Measurements from ENCODE around the gene CDT1.
"Not testable (repeated sequence)": the region's sequence is repeated elsewhere in the genome, so short reads cannot be mapped to it uniquely, and the experiment has no call there.

CDT1 gene

DNA sequence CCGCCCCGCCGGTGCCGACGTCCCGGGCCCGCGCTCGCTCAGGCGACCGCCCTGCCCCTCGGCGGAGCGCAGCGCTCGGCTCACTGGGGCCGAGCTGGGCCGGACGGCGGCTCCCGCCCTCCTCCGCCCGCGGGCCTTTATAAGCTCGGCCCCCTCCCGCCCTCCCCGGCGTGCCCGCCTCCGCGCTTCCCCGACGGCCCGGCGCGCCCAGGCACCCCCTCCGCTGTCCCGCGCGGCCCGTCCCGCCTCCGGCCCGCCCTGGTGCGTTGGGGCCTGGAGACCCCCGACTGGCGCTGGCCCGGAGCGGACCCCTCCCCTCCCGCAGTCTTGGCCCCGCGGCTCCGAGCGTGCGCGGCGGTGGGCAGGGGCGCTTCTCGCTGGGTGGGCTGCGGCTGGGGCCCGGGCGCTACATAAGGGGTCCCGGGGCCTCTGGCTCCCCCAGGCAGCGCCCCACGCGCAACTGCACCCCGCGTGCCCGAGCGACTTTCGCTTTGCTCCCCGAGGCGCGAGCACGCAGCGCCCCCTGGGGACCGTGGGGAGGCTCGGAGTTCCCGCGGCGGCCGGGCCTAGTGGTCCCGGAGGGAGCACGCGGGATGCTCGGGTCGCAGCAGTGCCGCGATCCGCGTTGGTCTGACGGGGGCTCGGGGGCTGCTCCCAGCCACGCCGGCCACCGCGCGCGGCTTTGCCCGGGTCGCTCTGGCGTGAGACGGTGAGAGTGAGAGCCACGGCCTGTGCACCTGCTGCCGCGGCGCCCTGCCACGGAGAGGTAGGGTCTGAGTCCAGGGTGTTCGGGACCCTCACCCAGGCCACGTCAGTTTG, 18.3 kb upstream of the CDT1 start, which contains the start of gene PIEZO1:
Gene PIEZO1, minus strand, starts transcription at position 115 of the 819 bp plus-strand sequence. CDS start 256 bp downstream, outside the sequence.
- peak within 1 kb of the TSS; percentile 61 for H3K4me3 ChIP-seq (ENCODE audit: low read length)
- H3K36me3 ChIP-seq (ENCODE audit: insufficient read depth, low read length), result no peaks in the 10 kb centered on the region
- no peaks in the 10 kb centered on the region for H3K9me3 ChIP-seq (ENCODE audit: insufficient read depth, low read depth, low read length)
- peaks cover 16% of the 10 kb centered on the region for H3K4me1 ChIP-seq (ENCODE audit: insufficient read depth, low read length)
- no peak within 1 kb of the TSS for H3K27ac ChIP-seq (ENCODE audit: low read depth, low read length)
- peak within 1 kb of the TSS; percentile 78 for H3K9ac ChIP-seq (ENCODE audit: low read depth, low read length)
- peaks cover 7% of the 10 kb centered on the region for H3K27me3 ChIP-seq (ENCODE audit: insufficient read depth, low read length)
- WGBS, result 7% methylated on average over 110 of the region's 110 CpGs

DNA sequence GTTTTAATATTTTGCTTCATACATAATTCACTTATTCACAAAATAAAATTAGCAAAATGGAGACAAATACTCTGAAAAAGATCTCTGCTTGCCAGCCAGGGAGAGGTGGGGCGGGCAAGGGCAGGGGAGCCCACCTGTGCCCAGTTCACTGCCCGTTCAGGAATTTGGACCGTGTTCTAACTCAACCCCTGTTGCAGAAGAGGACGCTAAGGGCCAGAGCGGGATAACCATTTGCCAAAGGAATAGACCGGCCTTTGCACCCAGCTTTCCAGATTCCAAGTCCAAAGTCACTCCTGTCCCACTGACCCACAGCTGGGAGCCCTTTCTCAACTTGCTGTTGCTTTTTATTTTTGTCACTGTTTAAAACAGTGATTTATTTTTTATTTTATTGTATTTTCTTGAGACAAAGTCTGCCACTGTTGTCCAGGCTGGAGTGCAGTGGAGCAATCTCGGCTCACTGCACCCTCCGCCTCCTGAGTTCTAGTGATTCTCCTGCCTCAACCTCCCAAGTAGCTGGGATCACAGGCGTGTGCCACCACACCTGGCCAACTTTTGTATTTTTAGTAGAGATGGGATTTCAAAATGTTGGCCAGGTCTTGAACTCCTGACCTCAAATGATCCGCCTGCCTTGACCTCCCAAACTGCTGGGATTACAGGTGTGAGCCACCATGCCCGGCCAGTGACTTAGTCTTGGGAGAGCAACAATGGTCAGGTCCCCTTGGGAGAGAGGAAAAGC, 15.8 kb upstream of the CDT1 start:
- H3K9me3 ChIP-seq (ENCODE audit: insufficient read depth, low read depth, low read length), result no peaks in the 10 kb centered on the region
- peaks cover 7% of the 10 kb centered on the region for H3K27me3 ChIP-seq (ENCODE audit: insufficient read depth, low read length)
- peaks cover 18% of the 10 kb centered on the region for H3K4me1 ChIP-seq (ENCODE audit: insufficient read depth, low read length)
- 90% methylated on average over 11 of the region's 11 CpGs for WGBS
- no peaks in the 10 kb centered on the region for H3K36me3 ChIP-seq (ENCODE audit: insufficient read depth, low read length)
- no peak overlapping the region for H3K4me3 ChIP-seq (ENCODE audit: low read length)
- no peak overlapping the region for H3K9ac ChIP-seq (ENCODE audit: low read depth, low read length)
- H3K27ac ChIP-seq (ENCODE audit: low read depth, low read length), result no peak overlapping the region

DNA sequence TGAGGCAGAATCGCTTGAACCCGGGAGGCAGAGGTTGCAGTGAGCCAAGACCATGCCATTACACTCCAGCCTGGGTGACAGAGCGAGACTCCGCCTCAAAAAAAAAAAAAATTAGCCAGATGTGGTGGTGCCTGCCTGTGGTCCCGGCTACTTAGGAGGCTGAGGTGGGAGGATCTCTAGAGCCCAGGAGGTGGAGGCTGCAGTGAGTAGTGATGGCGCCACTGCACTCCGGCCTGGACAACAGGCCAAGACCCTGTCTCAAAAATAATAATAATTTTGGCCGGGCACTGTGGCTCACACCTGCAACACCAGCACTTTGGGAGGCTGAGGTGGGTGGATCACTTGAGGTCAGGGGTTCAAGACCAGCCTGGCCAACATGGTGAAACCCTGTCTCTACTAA, 14.8 kb upstream of the CDT1 start:
- not testable (repeated sequence) for H3K9ac ChIP-seq (ENCODE audit: low read depth, low read length); H3K4me3 ChIP-seq (ENCODE audit: low read length); H3K9me3 ChIP-seq (ENCODE audit: insufficient read depth, low read depth, low read length); H3K27me3 ChIP-seq (ENCODE audit: insufficient read depth, low read length); H3K36me3 ChIP-seq (ENCODE audit: insufficient read depth, low read length); H3K27ac ChIP-seq (ENCODE audit: low read depth, low read length)
- 96% methylated on average over 8 of the region's 8 CpGs for WGBS
- H3K4me1 ChIP-seq (ENCODE audit: insufficient read depth, low read length), result peaks cover 11% of the 10 kb centered on the region; the same call in 1 of the 2 replicates

DNA sequence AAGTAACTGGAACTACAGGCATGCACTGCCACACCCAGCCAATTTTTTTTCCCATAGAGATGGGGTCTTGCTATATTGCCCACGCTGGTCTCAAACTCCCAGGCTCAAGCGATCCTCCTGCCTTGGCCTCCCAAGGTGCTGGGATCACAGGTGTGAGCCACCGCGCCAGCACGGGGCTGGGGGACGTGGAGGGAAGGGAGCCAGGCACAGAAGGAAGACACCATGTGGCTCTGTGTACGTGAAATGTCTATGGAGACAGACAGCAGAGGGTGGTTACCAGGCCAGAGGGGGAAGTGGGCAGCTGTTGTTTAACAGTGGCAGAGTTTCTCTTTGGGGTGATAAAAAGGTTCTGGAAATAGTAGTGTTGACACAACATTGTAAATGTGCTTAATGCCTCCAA, 14.0 kb upstream of the CDT1 start:
- WGBS, result 77% methylated on average over 7 of the region's 7 CpGs
- Histone ChIP-seq H3K27ac (ENCODE audit: low read depth, low read length) (no peak overlapping the region), H3K36me3 (ENCODE audit: insufficient read depth, low read length) (no peaks in the 10 kb centered on the region), H3K27me3 (ENCODE audit: insufficient read depth, low read length) (peaks cover 7% of the 10 kb centered on the region), H3K9me3 (ENCODE audit: insufficient read depth, low read depth, low read length) (no peaks in the 10 kb centered on the region), H3K4me1 (ENCODE audit: insufficient read depth, low read length) (peaks cover 7% of the 10 kb centered on the region; the same call in 1 of the 2 replicates), H3K9ac (ENCODE audit: low read depth, low read length) (no peak overlapping the region), H3K4me3 (ENCODE audit: low read length) (no peak overlapping the region)

DNA sequence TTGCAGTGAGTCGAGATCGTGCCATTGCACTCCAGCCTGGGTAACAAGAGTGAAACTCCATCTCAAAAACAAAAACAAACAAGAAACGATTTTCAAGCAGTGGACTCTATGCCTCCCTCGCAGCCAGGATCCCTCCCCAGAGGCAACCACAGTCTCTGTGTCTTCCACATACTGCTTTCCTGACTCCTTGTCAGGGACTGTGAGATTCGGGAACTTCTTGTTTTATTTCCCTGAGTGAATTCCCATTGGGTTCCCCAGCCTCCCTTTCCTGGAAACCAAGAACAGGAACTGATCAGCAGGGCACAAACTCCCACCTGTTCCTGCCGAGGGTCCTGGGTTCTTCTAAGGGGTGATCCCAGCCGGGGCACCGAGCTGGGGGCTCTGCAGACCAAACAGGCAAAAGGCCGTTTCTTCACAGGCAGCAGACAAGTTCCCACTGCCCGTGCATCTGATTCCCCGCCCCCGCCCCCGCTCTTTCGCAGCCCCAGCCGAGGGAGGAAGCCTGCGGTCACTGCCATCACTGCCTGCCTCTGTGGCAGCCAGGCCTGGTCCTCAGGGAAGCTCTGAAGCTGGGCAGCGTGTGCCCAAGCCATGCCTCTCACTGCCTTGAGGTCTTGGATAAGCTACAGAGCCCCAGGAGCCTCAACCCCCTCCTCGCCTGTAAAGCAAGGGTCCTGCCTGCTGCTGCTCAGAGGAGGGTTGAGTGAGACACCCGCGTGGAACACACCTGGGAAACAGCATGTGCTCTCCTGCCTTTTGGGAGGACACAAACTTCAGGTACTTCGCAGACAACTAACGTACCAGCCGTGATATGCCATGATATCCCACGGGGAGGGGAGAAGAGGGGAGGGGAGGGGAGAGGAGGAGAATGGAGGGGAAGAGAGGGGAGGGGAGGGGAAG, 13.0 kb upstream of the CDT1 start:
- H3K27ac ChIP-seq (ENCODE audit: low read depth, low read length), result no peak overlapping the region; the same call in 1 of the 2 replicates

DNA sequence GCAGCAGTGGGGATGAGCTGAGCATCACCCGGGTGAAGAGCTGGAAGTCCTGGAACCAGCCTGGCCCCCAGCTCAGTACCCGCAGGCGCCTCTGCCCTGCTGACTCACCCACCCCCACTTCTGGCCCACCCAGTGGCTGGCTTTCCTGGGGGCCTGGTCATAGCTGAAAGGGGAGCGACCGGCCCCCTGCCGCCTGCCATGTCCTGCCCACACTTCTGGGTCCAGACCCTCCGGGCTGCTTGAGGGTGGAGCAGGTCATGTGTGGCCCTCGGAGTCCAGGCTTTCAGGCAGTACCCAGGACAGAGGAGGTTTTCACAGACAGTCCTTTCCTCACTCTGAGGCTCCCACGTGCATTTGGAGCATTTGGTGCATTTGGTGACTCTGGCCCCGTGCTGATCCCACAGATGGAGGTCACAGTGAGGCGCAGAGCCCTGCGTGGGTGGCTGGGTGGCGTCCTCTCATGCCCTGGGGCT, 11.5 kb upstream of the CDT1 start:
- whole genome bisulfite sequencing, result 79% methylated on average over 13 of the region's 13 CpGs

More for the DNA sequence above, 13.0 kb upstream of the CDT1 start:
- WGBS, result 42% methylated on average over 24 of the region's 24 CpGs
- Histone ChIP-seq H3K9ac (ENCODE audit: low read depth, low read length) (no peak overlapping the region), H3K27me3 (ENCODE audit: insufficient read depth, low read length) (peaks cover 3% of the 10 kb centered on the region), H3K9me3 (ENCODE audit: insufficient read depth, low read depth, low read length) (no peaks in the 10 kb centered on the region), H3K36me3 (ENCODE audit: insufficient read depth, low read length) (no peaks in the 10 kb centered on the region), H3K4me1 (ENCODE audit: insufficient read depth, low read length) (peaks cover 7% of the 10 kb centered on the region; the same call in 1 of the 2 replicates), H3K4me3 (ENCODE audit: low read length) (no peak overlapping the region)

DNA sequence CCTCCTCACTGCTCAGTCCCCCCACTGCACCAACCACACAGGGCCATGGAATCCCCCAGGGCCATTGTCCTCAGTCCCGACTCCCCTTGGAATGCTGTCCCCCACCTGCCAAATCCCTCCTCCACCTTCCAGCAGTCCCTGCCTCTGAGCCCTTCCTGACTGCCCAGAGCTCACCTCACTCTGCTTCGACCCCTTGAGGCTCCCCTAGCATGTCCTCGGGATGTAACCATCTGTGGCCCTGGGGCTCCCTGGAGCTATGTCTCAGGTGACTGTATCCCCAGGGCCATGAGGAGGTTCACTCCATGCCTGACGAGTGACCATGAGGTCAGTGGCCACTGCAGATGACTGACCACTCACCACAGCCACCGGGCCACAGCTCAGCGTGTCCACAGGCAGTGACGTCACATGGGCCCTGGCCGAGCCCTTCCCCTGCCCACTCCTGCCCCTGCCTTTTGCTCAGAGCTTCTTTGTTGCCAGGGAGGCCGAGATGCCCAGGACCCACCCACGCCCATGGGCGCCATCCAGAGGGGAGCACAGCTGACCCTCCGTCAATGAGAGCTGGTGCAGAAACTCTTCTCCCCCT, 10.8 kb upstream of the CDT1 start:
- Histone ChIP-seq H3K27ac (ENCODE audit: low read depth, low read length) (no peak overlapping the region), H3K9me3 (ENCODE audit: insufficient read depth, low read depth, low read length) (no peaks in the 10 kb centered on the region), H3K4me1 (ENCODE audit: insufficient read depth, low read length) (peaks cover 7% of the 10 kb centered on the region; the same call in 1 of the 2 replicates), H3K4me3 (ENCODE audit: low read length) (no peak overlapping the region), H3K36me3 (ENCODE audit: insufficient read depth, low read length) (no peaks in the 10 kb centered on the region), H3K27me3 (ENCODE audit: insufficient read depth, low read length) (no peaks in the 10 kb centered on the region), H3K9ac (ENCODE audit: low read depth, low read length) (no peak overlapping the region)
- WGBS, result 91% methylated on average over 12 of the region's 12 CpGs

More for the DNA sequence above, 11.5 kb upstream of the CDT1 start:
- Histone ChIP-seq H3K27ac (ENCODE audit: low read depth, low read length) (no peak overlapping the region), H3K4me1 (ENCODE audit: insufficient read depth, low read length) (peaks cover 7% of the 10 kb centered on the region; the same call in 1 of the 2 replicates), H3K9me3 (ENCODE audit: insufficient read depth, low read depth, low read length) (no peaks in the 10 kb centered on the region), H3K36me3 (ENCODE audit: insufficient read depth, low read length) (no peaks in the 10 kb centered on the region), H3K27me3 (ENCODE audit: insufficient read depth, low read length) (no peaks in the 10 kb centered on the region), H3K4me3 (ENCODE audit: low read length) (no peak overlapping the region), H3K9ac (ENCODE audit: low read depth, low read length) (no peak overlapping the region)

DNA sequence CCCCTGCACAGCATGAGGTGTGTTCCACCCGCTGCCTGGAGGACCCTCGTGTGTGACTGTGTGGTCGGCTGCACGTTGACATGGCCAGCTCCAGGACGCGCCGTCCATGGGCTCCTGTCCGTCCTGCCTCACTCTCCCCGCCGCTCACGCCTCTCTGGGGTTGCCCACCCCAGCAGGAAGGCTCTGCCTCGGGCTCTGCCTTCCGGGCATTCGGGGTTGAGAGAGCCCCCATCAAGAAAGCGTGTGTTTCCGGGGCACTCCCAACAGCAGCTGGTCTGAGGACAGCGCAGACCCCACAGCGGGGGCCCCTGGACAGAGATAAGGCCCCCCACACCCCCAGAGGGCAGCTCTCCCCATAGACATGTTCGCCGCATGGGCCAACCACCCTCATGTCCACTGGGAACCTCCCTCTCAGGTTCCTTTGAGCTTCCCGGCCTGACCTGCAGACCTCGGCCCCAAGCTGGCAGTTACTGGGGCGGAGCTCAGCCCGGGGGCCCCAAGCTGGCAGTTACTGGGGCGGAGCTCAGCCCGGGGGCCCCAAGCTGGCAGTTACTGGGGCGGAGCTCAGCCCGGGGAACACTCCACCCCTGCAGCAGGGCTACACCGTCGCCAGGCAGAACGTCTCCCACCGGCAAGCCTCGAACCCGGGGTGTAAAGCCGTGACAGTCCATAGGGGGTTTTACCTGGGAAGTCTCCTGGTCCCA, 10.2 kb upstream of the CDT1 start:
- H3K27ac ChIP-seq (ENCODE audit: low read depth, low read length), result no peak overlapping the region
- no peaks in the 10 kb centered on the region for H3K36me3 ChIP-seq (ENCODE audit: insufficient read depth, low read length)
- H3K9ac ChIP-seq (ENCODE audit: low read depth, low read length), result no peak overlapping the region
- H3K4me3 ChIP-seq (ENCODE audit: low read length), result no peak overlapping the region
- H3K27me3 ChIP-seq (ENCODE audit: insufficient read depth, low read length), result no peaks in the 10 kb centered on the region
- 73% methylated on average over 35 of the region's 35 CpGs for WGBS
- peaks cover 7% of the 10 kb centered on the region; the same call in 1 of the 2 replicates for H3K4me1 ChIP-seq (ENCODE audit: insufficient read depth, low read length)
- no peaks in the 10 kb centered on the region for H3K9me3 ChIP-seq (ENCODE audit: insufficient read depth, low read depth, low read length)

DNA sequence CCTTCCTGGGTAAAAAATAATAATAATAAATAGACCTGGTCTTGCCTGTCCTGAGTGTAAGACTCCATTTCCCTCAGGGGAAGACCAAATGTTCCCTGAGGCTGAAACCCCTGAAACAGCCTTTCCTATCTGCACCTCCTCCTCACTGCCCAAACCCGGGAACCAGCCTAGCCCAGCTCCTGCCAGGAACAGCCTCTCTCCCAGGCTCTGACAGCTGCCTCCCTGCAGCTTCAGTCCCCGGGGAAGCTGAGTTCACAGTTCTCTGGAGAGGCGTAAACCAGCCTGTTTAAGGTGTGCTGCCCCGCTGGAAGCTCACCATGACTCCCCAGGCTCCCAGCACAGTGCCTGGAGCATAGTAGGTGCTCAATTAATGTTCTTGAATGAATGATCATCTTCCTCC, 7.3 kb upstream of the CDT1 start:
- Histone ChIP-seq H3K36me3 (ENCODE audit: insufficient read depth, low read length) (no peaks in the 10 kb centered on the region), H3K9ac (ENCODE audit: low read depth, low read length) (no peak overlapping the region), H3K9me3 (ENCODE audit: insufficient read depth, low read depth, low read length) (no peaks in the 10 kb centered on the region), H3K27me3 (ENCODE audit: insufficient read depth, low read length) (no peaks in the 10 kb centered on the region), H3K4me3 (ENCODE audit: low read length) (no peak overlapping the region), H3K27ac (ENCODE audit: low read depth, low read length) (no peak overlapping the region), H3K4me1 (ENCODE audit: insufficient read depth, low read length) (no peaks in the 10 kb centered on the region)
- WGBS, result no CpG with 5 or more reads among the region's 4 CpGs

DNA sequence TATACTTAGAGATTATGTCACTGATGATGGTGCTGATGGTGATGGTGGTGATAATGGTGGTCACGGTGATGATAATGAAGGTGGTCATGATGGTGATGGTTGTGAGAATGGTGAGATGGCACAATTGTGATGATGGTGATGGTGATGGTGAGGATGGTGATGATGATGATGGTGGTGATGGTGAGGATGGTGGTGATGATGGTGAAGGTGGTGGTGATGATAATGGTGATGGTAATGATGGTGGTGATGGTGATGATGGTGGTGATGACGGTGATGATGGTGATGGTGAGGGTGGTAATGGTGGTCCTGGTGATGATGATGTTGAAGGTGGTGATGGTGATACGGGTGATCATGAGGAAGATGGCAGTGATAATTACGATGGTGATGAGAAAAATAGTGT, 5.5 kb upstream of the CDT1 start:
- H3K9ac ChIP-seq (ENCODE audit: low read depth, low read length), result no peak overlapping the region
- H3K27ac ChIP-seq (ENCODE audit: low read depth, low read length), result no peak overlapping the region
- WGBS, result 91% methylated on average over 4 of the region's 4 CpGs
- H3K4me1 ChIP-seq (ENCODE audit: insufficient read depth, low read length), result no peaks in the 10 kb centered on the region
- no peaks in the 10 kb centered on the region for H3K36me3 ChIP-seq (ENCODE audit: insufficient read depth, low read length)
- H3K4me3 ChIP-seq (ENCODE audit: low read length), result no peak overlapping the region
- no peaks in the 10 kb centered on the region for H3K27me3 ChIP-seq (ENCODE audit: insufficient read depth, low read length)
- no peaks in the 10 kb centered on the region for H3K9me3 ChIP-seq (ENCODE audit: insufficient read depth, low read depth, low read length)
